Liver (tissue), 9 donors: ENCODE measurements around the gene NAXE. TPM values are rescaled to one million over a fixed set of nuclear protein-coding genes. Genes with fewer than 3 reads are reported as not detected.

Experiments
- DNase-seq: peaks from one replicate; pipeline ENCODE4 v3.0.0-alpha.2; 2017; ENCODE audit warnings: low spot score
- H3K27ac ChIP-seq, 2 donors: one replicate each; pipeline ENCODE4 v1.7.0; 2013; ENCODE audit warnings: inconsistent platforms in 2 of 2, low read length in 2 of 2, control low read depth in 1 of 2, low read depth in 1 of 2, mild to moderate bottlenecking in 1 of 2
- H3K27me3 ChIP-seq, 4 donors: one replicate each; pipeline versions ENCODE4 v1.6.1 to v1.7.0; 2013; ENCODE audit warnings: low read length in 3 of 4, inconsistent platforms in 1 of 4, mild to moderate bottlenecking in 1 of 4, moderate library complexity in 1 of 4; ENCODE audit not compliant: control insufficient read depth in 4 of 4, insufficient read depth in 4 of 4
- H3K36me3 ChIP-seq, 4 donors: one replicate each; pipeline versions ENCODE4 v1.6.1 to v1.7.0; 2013; ENCODE audit warnings: low read length in 3 of 4, mild to moderate bottlenecking in 3 of 4, low read depth in 1 of 4, moderate library complexity in 1 of 4; ENCODE audit not compliant: control insufficient read depth in 4 of 4, insufficient read depth in 3 of 4
- H3K4me1 ChIP-seq, 4 donors: one replicate each; pipeline versions ENCODE4 v1.6.1 to v1.7.0; 2013; ENCODE audit warnings: low read length in 3 of 4, mild to moderate bottlenecking in 3 of 4, moderate library complexity in 1 of 4; ENCODE audit not compliant: control insufficient read depth in 4 of 4, insufficient read depth in 4 of 4
- H3K4me3 ChIP-seq, 3 donors: one replicate each; pipeline versions ENCODE4 v1.6.1 to v1.7.0; 2013; ENCODE audit warnings: low read length in 3 of 3, control low read depth in 1 of 3, low read depth in 1 of 3, mild to moderate bottlenecking in 1 of 3
- H3K9ac ChIP-seq, 2 donors: one replicate each; pipeline ENCODE4 v1.7.0; 2013; ENCODE audit warnings: low read length in 2 of 2, mild to moderate bottlenecking in 2 of 2, moderate library complexity in 2 of 2, control low read depth in 1 of 2, low read depth in 1 of 2
- H3K9me3 ChIP-seq, 4 donors: one replicate each; pipeline versions ENCODE4 v1.6.1 to v1.7.0; 2013; ENCODE audit warnings: low read length in 3 of 4; ENCODE audit not compliant: control insufficient read depth in 4 of 4
- EGR1 ChIP-seq, 2 donors: IDR thresholded peaks; 2 replicates each; pipeline ENCODE4 v1.6.1; 2016 to 2018; ENCODE audit warnings: antibody characterized with exemption in 2 of 2, low read depth in 2 of 2
- FOXA1 ChIP-seq: IDR thresholded peaks from 2 replicates; pipeline ENCODE4 v1.6.1; 2016; ENCODE audit warnings: antibody characterized with exemption
- FOXA2 ChIP-seq: IDR thresholded peaks from 2 replicates; pipeline ENCODE4 v1.6.1; 2016; ENCODE audit warnings: antibody characterized with exemption
- GABPA ChIP-seq, 2 donors: IDR thresholded peaks in 1 of 2; conservative IDR thresholded peaks in 1 of 2; 2 replicates each; pipeline ENCODE4 v1.6.1; 2016; ENCODE audit warnings: antibody characterized with exemption in 2 of 2, mild to moderate bottlenecking in 1 of 2, moderate library complexity in 1 of 2
- HNF4A ChIP-seq, 2 donors: conservative IDR thresholded peaks; 2 replicates each; pipeline ENCODE4 v1.6.1; 2016; ENCODE audit warnings: antibody characterized with exemption in 2 of 2, mild to moderate bottlenecking in 2 of 2
- HNF4G ChIP-seq: IDR thresholded peaks from 2 replicates; pipeline ENCODE4 v1.6.1; 2016; ENCODE audit warnings: antibody characterized with exemption
- JUND ChIP-seq, 2 donors: IDR thresholded peaks; 2 replicates each; pipeline ENCODE4 v1.6.1; 2016; ENCODE audit warnings: antibody characterized with exemption in 2 of 2
- MAX ChIP-seq: IDR thresholded peaks from 2 replicates; pipeline ENCODE4 v1.6.1; 2016; ENCODE audit warnings: antibody characterized with exemption
- NR2F2 ChIP-seq: IDR thresholded peaks from 2 replicates; pipeline ENCODE4 v1.6.1; 2016; ENCODE audit warnings: antibody characterized with exemption
- RAD21 ChIP-seq, 2 donors: IDR thresholded peaks; 2 replicates each; pipeline ENCODE4 v1.6.1; 2016; ENCODE audit warnings: antibody characterized with exemption in 2 of 2, mild to moderate bottlenecking in 2 of 2
- SP1 ChIP-seq: IDR thresholded peaks from 2 replicates; pipeline ENCODE4 v1.6.1; 2018; ENCODE audit warnings: antibody characterized with exemption, mild to moderate bottlenecking
- TAF1 ChIP-seq: conservative IDR thresholded peaks from 2 replicates; pipeline ENCODE4 v1.6.1; 2016; ENCODE audit warnings: antibody characterized with exemption, mild to moderate bottlenecking
- YY1 ChIP-seq: IDR thresholded peaks from 2 replicates; pipeline ENCODE4 v1.6.1; 2016; ENCODE audit warnings: antibody characterized with exemption, mild to moderate bottlenecking
- ZBTB33 ChIP-seq: IDR thresholded peaks from 2 replicates; pipeline ENCODE4 v1.6.1; 2016; ENCODE audit warnings: antibody characterized with exemption
- WGBS: extraction: QIAGEN DNeasy Blood & Tissue Kit; methylation state at CpG from one replicate; pipeline ENCODE4 v1.1.7; 2013; 5-methylcytosine and 5-hydroxymethylcytosine counted together
- polyA plus RNA-seq, 2 donors: library from polyadenylated mRNA; stranded (reverse) in 1 of 2; unstranded in 1 of 2; fragments of 200-250 nt in 1 of 2; fragments of >200 nt in 1 of 2; fragmentation: Nextera tagmentation in 1 of 2; extraction: Ambion mirVana in 1 of 2; gene quantifications; one replicate each; pipeline versions ENCODE4 v1.2.1 to v1.2.3, GENCODE V29; 2013 to 2015
- total RNA-seq, 2 donors: library from RNA; depleted of rRNA; stranded (reverse); fragments of >200 nt; gene quantifications; one replicate each; pipeline ENCODE4 v1.2.3, GENCODE V29; 2014
- TF ChIP-seq, protein P1 (sequence below): IDR thresholded peaks from 2 replicates; pipeline ENCODE4 v1.6.1; 2016; ENCODE audit warnings: antibody characterized with exemption
- TF ChIP-seq, protein P2 (sequence below): fragments of 150-350 bp; IDR thresholded peaks from 2 replicates; pipeline ENCODE4 v1.5.1; 2017; ENCODE audit warnings: improper control_type of control experiment, low read depth, low read length; ENCODE audit not compliant: missing input control
- donor health status: healthy.
- donor health status: healthy.
- donor health status: healthy.
- donor health status: healthy.
- donor health status: healthy.

Gene NAXE
- total and polyA plus RNA-seq, 4 donors, result 20.6 to 73.8 (median 46.9) TPM

GRCh38 chr1:156578055-156578454 is 13.5 kb upstream of the NAXE start:
- Histone ChIP-seq H3K9ac (no peak overlapping the region), H3K4me1 (no peaks in the 10 kb centered on the region), H3K4me3 (no peak overlapping the region), H3K9me3 (no peaks in the 10 kb centered on the region), H3K36me3 (no peaks in the 10 kb centered on the region), H3K27ac (no peak overlapping the region), H3K27me3 (no peaks in the 10 kb centered on the region)
- no peak for TF ChIP-seq RAD21 (IDR thresholded peaks at IDR 0.05)
- TF ChIP-seq JUND (IDR thresholded peaks at IDR 0.05), result no peak
- TF ChIP-seq, protein P1, sequence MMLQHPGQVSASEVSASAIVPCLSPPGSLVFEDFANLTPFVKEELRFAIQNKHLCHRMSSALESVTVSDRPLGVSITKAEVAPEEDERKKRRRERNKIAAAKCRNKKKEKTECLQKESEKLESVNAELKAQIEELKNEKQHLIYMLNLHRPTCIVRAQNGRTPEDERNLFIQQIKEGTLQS, result no peak
- no peak for TF ChIP-seq GABPA (IDR thresholded peaks at IDR 0.05 in 1 of 2, conservative IDR thresholded peaks at IDR 0.05 in 1 of 2)
- no peak for TF ChIP-seq YY1
- TF ChIP-seq ZBTB33, result no peak
- no peak for TF ChIP-seq NR2F2
- TF ChIP-seq MAX, result no peak
- no peak for TF ChIP-seq HNF4G
- WGBS, result 54% methylated on average over 7 of the region's 7 CpGs
- no peak for DNase-seq

- no peaks in the 10 kb centered on the region for H3K36me3 ChIP-seq
- no peak for TF ChIP-seq EGR1 (IDR thresholded peaks at IDR 0.05; ENCODE audit: low read depth in 2 of 2)
- TF ChIP-seq GABPA (IDR thresholded peaks at IDR 0.05 in 1 of 2, conservative IDR thresholded peaks at IDR 0.05 in 1 of 2), result no peak
- TF ChIP-seq FOXA1, result no peak
- no peak for DNase-seq
- no peaks in the 10 kb centered on the region for H3K9me3 ChIP-seq
- WGBS, result 77% methylated on average over 5 of the region's 5 CpGs
- H3K4me1 ChIP-seq, result no peaks in the 10 kb centered on the region
- H3K27me3 ChIP-seq, result no peaks in the 10 kb centered on the region
- H3K4me3 ChIP-seq, result no peak within 1 kb of the TSS
- no peak within 1 kb of the TSS for H3K9ac ChIP-seq
- no peak within 1 kb of the TSS for H3K27ac ChIP-seq
Measured at GRCh38 chr1:156579472-156579871, 12.1 kb upstream of the NAXE start, which contains the start of gene TTC24. Gene TTC24 (plus strand): TSS chr1:156579723. CDS start chr1:156581365, 1,642 bp downstream.

GRCh38 chr1:156581661-156582387 is 9.8 kb upstream of the NAXE start:
- no peak overlapping the region for H3K9ac ChIP-seq
- no peaks in the 10 kb centered on the region for H3K36me3 ChIP-seq
- H3K9me3 ChIP-seq, result no peaks in the 10 kb centered on the region
- H3K4me3 ChIP-seq, result no peak overlapping the region
- H3K27ac ChIP-seq, result no peak overlapping the region
- H3K27me3 ChIP-seq, result peaks cover 0 to 2% (median 0%) of the 10 kb centered on the region in 4 donors
- H3K4me1 ChIP-seq, result no peaks in the 10 kb centered on the region
- TF ChIP-seq, protein P2, sequence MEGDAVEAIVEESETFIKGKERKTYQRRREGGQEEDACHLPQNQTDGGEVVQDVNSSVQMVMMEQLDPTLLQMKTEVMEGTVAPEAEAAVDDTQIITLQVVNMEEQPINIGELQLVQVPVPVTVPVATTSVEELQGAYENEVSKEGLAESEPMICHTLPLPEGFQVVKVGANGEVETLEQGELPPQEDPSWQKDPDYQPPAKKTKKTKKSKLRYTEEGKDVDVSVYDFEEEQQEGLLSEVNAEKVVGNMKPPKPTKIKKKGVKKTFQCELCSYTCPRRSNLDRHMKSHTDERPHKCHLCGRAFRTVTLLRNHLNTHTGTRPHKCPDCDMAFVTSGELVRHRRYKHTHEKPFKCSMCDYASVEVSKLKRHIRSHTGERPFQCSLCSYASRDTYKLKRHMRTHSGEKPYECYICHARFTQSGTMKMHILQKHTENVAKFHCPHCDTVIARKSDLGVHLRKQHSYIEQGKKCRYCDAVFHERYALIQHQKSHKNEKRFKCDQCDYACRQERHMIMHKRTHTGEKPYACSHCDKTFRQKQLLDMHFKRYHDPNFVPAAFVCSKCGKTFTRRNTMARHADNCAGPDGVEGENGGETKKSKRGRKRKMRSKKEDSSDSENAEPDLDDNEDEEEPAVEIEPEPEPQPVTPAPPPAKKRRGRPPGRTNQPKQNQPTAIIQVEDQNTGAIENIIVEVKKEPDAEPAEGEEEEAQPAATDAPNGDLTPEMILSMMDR, result no peak
- no peak for TF ChIP-seq RAD21 (IDR thresholded peaks at IDR 0.05)
- no peak for TF ChIP-seq FOXA1
- TF ChIP-seq NR2F2, result no peak
- no peak for TF ChIP-seq GABPA (IDR thresholded peaks at IDR 0.05 in 1 of 2, conservative IDR thresholded peaks at IDR 0.05 in 1 of 2)
- TF ChIP-seq TAF1, result no peak
- no peak for TF ChIP-seq SP1
- no peak for TF ChIP-seq ZBTB33
- TF ChIP-seq, protein P1, result no peak
- no peak for TF ChIP-seq EGR1 (IDR thresholded peaks at IDR 0.05; ENCODE audit: low read depth in 2 of 2)
- TF ChIP-seq FOXA2, result no peak
- no peak for TF ChIP-seq MAX
- no peak for TF ChIP-seq HNF4A (conservative IDR thresholded peaks at IDR 0.05)
- TF ChIP-seq YY1, result no peak
- no peak for TF ChIP-seq HNF4G
- no peak for TF ChIP-seq JUND (IDR thresholded peaks at IDR 0.05)
- DNase-seq, result no peak
- 79% methylated on average over 21 of the region's 21 CpGs for WGBS
